K562 (cell line): ENCODE measurements around the gene ACSL3. TPM values are rescaled to one million over a fixed set of nuclear protein-coding genes. Genes with fewer than 3 reads are reported as not detected.

Source experiments
- ATAC-seq: fragments of 200-7000 bp; cut with Tn5 transposase; 3 replicates; pipeline ENCODE4 v1.9.1; 2020; ENCODE audit warnings: moderate library complexity
- BruUV-seq: library from RNA; stranded (reverse); fragments of 400-500 nt; replicated peaks from 2 replicates; lab custom pipeline; 2021; lab: Mats Ljungman, UMichigan
- CTCF ChIA-PET: fragments of 300-600 bp; formaldehyde crosslinking; extraction: SDS; loops from one replicate; lab custom pipeline; 2021; ENCODE audit warnings: low intra/inter-chr PET ratio; lab: Yijun Ruan, JAX
- POLR2A ChIA-PET: fragments of 300-600, 350-650 bp; sonication (Branson Sonifier 250); formaldehyde crosslinking; extraction: SDS; loops from one replicate; lab custom pipeline; 2021; ENCODE audit warnings: antibody characterized with exemption, inconsistent platforms; lab: Yijun Ruan, JAX
- DNase-seq, 4 experiments: peaks; one replicate each; pipeline versions ENCODE4 v3.0.0 to v3.0.0-alpha.2; 2011 to 2018; ENCODE audit warnings: low spot score in 3 of 4, mixed read lengths in 3 of 4; ENCODE audit errors: extremely low read depth in 1 of 4
- FAIRE-seq: peaks from 2 replicates; lab custom pipeline; 2011; peaks lifted over from hg19 to GRCh38; lab: Jason Lieb, UNC
- H2AFZ ChIP-seq: 2 replicates; pipeline ENCODE4 v1.6.0; 2011; ENCODE audit warnings: low read depth, low read length, control low read depth, inconsistent platforms
- H3K27ac ChIP-seq: fragments of 200-600 bp; 3 replicates; pipeline ENCODE4 v1.8.0; 2011; ENCODE audit warnings: low read depth, mild to moderate bottlenecking, control low read depth, inconsistent platforms, low read length, moderate library complexity, mixed read lengths; ENCODE audit errors: extremely low read depth
- H3K27me3 ChIP-seq, 2 experiments: fragments of 300-600 bp in 1 of 2; 2 replicates in 1 of 2; 3 replicates in 1 of 2; pipeline versions ENCODE4 v1.6.0 to v1.8.0; 2011; ENCODE audit warnings: inconsistent platforms in 2 of 2, low read length in 2 of 2, mild to moderate bottlenecking in 1 of 2, mixed read lengths in 1 of 2, moderate library complexity in 1 of 2; ENCODE audit not compliant: control insufficient read depth in 2 of 2, insufficient read depth in 2 of 2
- H3K36me3 ChIP-seq: fragments of 300-600 bp; 3 replicates; pipeline ENCODE4 v1.8.0; 2011; ENCODE audit warnings: mild to moderate bottlenecking, low read length, inconsistent platforms; ENCODE audit not compliant: control insufficient read depth, insufficient read depth
- H3K4me1 ChIP-seq, 2 experiments: fragments of 200-600 bp in 1 of 2; replicated peaks in 1 of 2; 2 replicates in 1 of 2; 3 replicates in 1 of 2; pipeline versions ENCODE4 v1.5.1 to v1.8.0; 2011; ENCODE audit warnings: inconsistent platforms in 2 of 2, low read length in 2 of 2, mild to moderate bottlenecking in 1 of 2, mixed read lengths in 1 of 2, moderate library complexity in 1 of 2; ENCODE audit not compliant: control insufficient read depth in 2 of 2, insufficient read depth in 2 of 2
- H3K4me2 ChIP-seq: 2 replicates; pipeline ENCODE4 v1.6.1; 2011; ENCODE audit warnings: low read length, control low read depth, inconsistent platforms, mixed read lengths; ENCODE audit not compliant: insufficient read depth
- H3K4me3 ChIP-seq: fragments of 200-600 bp; sonication (generic), shearing (Covaris generic); 2 replicates; pipeline ENCODE4 v1.5.1; 2016; ENCODE audit warnings: control low read depth, inconsistent platforms
- H3K79me2 ChIP-seq: fragments of 200-600 bp; 3 replicates; pipeline ENCODE4 v1.8.0; 2011; ENCODE audit warnings: low read length, inconsistent platforms; ENCODE audit not compliant: control insufficient read depth, insufficient read depth
- H3K9ac ChIP-seq, 2 experiments: 2 replicates each; pipeline versions ENCODE4 v1.6.0 to v1.6.1; 2011; ENCODE audit warnings: low read depth in 2 of 2, low read length in 2 of 2, control low read depth in 1 of 2, inconsistent platforms in 1 of 2, mild to moderate bottlenecking in 1 of 2, mixed read lengths in 1 of 2; ENCODE audit not compliant: insufficient read depth in 1 of 2
- H3K9me1 ChIP-seq: one replicate; pipeline ENCODE4 v1.6.0; 2011; ENCODE audit warnings: inconsistent platforms, mild to moderate bottlenecking, low read length, moderate library complexity; ENCODE audit not compliant: control insufficient read depth, insufficient read depth
- H3K9me3 ChIP-seq: replicated peaks from 2 replicates; pipeline ENCODE4 v1.5.1; 2011; ENCODE audit warnings: low read depth, low read length, inconsistent platforms; ENCODE audit not compliant: control insufficient read depth, insufficient read depth
- H4K20me1 ChIP-seq: replicated peaks from 2 replicates; pipeline ENCODE4 v1.6.1; 2011; ENCODE audit warnings: low read length, inconsistent platforms, mixed read lengths; ENCODE audit not compliant: control insufficient read depth, insufficient read depth
- FIP1L1 ChIP-seq: fragments of 200-400 bp; formaldehyde crosslinking; IDR thresholded peaks from 2 replicates; pipeline ENCODE4 v1.6.1; 2018; ENCODE audit warnings: mild to moderate bottlenecking, low read depth, low read length; ENCODE audit not compliant: poor library complexity, severe bottlenecking
- HCFC1 ChIP-seq: IDR thresholded peaks from 2 replicates; pipeline ENCODE4 v1.6.1; 2012; ENCODE audit warnings: low read depth, low read length, improper control_type of control experiment
- HOXB6 ChIP-seq: fragments of 250-450 bp; sonication (Bioruptor Pico); IDR thresholded peaks from 2 replicates; pipeline ENCODE4 v1.5.1; 2022; ENCODE audit warnings: mild to moderate bottlenecking, borderline replicate concordance
- KDM2B ChIP-seq: fragments of 250-450 bp; sonication (Bioruptor Pico); IDR thresholded peaks from 2 replicates; pipeline ENCODE4 v1.8.0; 2021; ENCODE audit warnings: mild to moderate bottlenecking, moderate library complexity
- NELFE ChIP-seq: IDR thresholded peaks from 2 replicates; pipeline ENCODE4 v1.6.1; 2011; ENCODE audit warnings: mild to moderate bottlenecking; ENCODE audit not compliant: insufficient read depth, insufficient read length
- OTX1 ChIP-seq: fragments of 450-650 bp; formaldehyde crosslinking; IDR thresholded peaks from 2 replicates; pipeline ENCODE4 v1.4.0; 2022; ENCODE audit warnings: mild to moderate bottlenecking
- PPARD ChIP-seq: fragments of 250-450 bp; sonication (Bioruptor Pico); IDR thresholded peaks from 2 replicates; pipeline ENCODE4 v1.8.0; 2022; ENCODE audit warnings: inconsistent platforms, mild to moderate bottlenecking, moderate library complexity
- PYGO2 ChIP-seq: fragments of 450-650 bp; IDR thresholded peaks from 2 replicates; pipeline ENCODE4 v1.6.1; 2016; ENCODE audit warnings: mild to moderate bottlenecking, missing genetic modification characterization, moderate library complexity, missing compliant biosample characterization
- RBM14 ChIP-seq: fragments of 200-400 bp; formaldehyde crosslinking; IDR thresholded peaks from 2 replicates; pipeline ENCODE4 v1.6.1; 2018; ENCODE audit warnings: low read depth, mild to moderate bottlenecking, low read length, moderate library complexity, borderline replicate concordance; ENCODE audit not compliant: insufficient read depth
- SMAD2 ChIP-seq: fragments of 150-350 bp; IDR thresholded peaks from 2 replicates; pipeline ENCODE4 v1.6.1; 2014; ENCODE audit warnings: low read depth, mild to moderate bottlenecking, low read length
- SRSF3 ChIP-seq: fragments of 200-400 bp; formaldehyde crosslinking; IDR thresholded peaks from 2 replicates; pipeline ENCODE4 v1.6.1; 2016; ENCODE audit warnings: mild to moderate bottlenecking, low read length, moderate library complexity; ENCODE audit not compliant: insufficient read depth
- STAG1 ChIP-seq: sonication (generic); formaldehyde crosslinking; IDR thresholded peaks from 2 replicates; pipeline ENCODE4 v1.5.0; 2020; ENCODE audit warnings: missing genetic modification reagents, borderline replicate concordance
- TGIF2 ChIP-seq: sonication (generic); formaldehyde crosslinking; IDR thresholded peaks from 2 replicates; pipeline ENCODE4 v1.8.1; 2022; ENCODE audit warnings: mild to moderate bottlenecking, missing genetic modification reagents, moderate library complexity
- XRCC3 ChIP-seq: fragments of 450-650 bp; IDR thresholded peaks from 2 replicates; pipeline ENCODE4 v1.6.1; 2017; ENCODE audit warnings: mild to moderate bottlenecking, moderate library complexity
- ZFP30 ChIP-seq: fragments of 250-450 bp; sonication (Bioruptor Pico); IDR thresholded peaks from 2 replicates; pipeline ENCODE4 v1.8.0; 2022; ENCODE audit warnings: moderate library complexity, mild to moderate bottlenecking, inconsistent platforms, borderline replicate concordance
- ZNF263 ChIP-seq: sonication (generic); formaldehyde crosslinking; IDR thresholded peaks from 2 replicates; pipeline ENCODE4 v1.8.0; 2022; ENCODE audit warnings: mild to moderate bottlenecking, missing genetic modification reagents, borderline replicate concordance
- ZNF316 ChIP-seq: fragments of 450-650 bp; IDR thresholded peaks from 2 replicates; pipeline ENCODE4 v1.6.1; 2016
- WGBS: fragments of 100-300 bp; shearing (Covaris generic); methylation state at CpG from one replicate; pipeline ENCODE4 v1.1.6; 2016; ENCODE audit warnings: low coverage, mixed read lengths; ENCODE audit not compliant: insufficient coverage; ENCODE audit errors: missing lambda C conversion rate; 5-methylcytosine and 5-hydroxymethylcytosine counted together
- in situ Hi-C: fragments of 300-500 bp; cut with MboI; formaldehyde crosslinking; loops from 4 replicates; pipeline ENCODE4 v1.15.0; 2018; ENCODE audit warnings: inconsistent platforms, mixed read lengths
- intact Hi-C: fragments of 100-400 bp; cut with micrococcal nuclease; formaldehyde crosslinking; loops from 2 replicates; pipeline ENCODE4 v1.14.2; 2022
- polyA plus RNA-seq, 8 experiments: library from polyadenylated mRNA; depleted of rRNA in 4 of 8; stranded (reverse) in 5 of 8; unstranded in 3 of 8; fragments of >200 nt; fragmentation: Nextera tagmentation in 2 of 8; fragmentation: Illumina TruSeq in 1 of 8; extraction: Ambion mirVana in 2 of 8; extraction: Trizol in 1 of 8; gene quantifications; 2 replicates each; pipeline versions ENCODE4 v1.2.1 to v1.2.3, GENCODE V29; 2011 to 2014; ENCODE audit warnings: inconsistent platforms in 1 of 8, missing spikeins in 1 of 8
- total RNA-seq, 7 experiments: library from RNA; depleted of rRNA in 6 of 7; stranded (reverse); fragments of >200 nt in 6 of 7; fragmentation: Illumina TruSeq in 2 of 7; extraction: Trizol in 2 of 7; gene quantifications; 2 replicates each; pipeline versions ENCODE4 v1.2.1 to v1.2.3, GENCODE V29; 2011 to 2021; ENCODE audit warnings: low replicate concordance in 1 of 7

The ACSL3 gene
- total and polyA plus RNA-seq, 9 of the 15 experiments (the other 6 are each of a cell fraction or from before 2014, with no cell fraction given) = 21.3 to 123 (median 85.2) TPM

DNA sequence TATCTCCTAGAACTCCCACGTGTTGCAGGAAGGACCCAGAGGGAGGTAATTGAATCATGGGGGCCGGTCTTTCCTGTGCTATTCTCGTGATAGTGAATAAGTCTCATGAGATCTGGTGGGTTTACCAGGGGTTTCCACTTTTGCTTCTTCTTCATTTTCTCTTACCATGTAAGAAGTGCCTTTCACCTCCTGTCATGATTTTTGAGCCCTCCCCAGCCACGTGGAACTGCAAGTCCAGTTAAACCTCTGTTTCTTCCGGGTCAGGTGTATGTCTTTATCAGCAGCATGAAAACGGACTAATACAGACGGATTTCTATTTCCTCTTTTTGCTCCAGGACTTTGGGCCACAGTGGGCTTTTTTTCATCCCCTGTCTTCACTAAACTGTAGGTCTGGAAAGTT, 102.8 kb downstream of the ACSL3 start:
- CTCF ChIA-PET = no interaction called here
- 8% methylated on average over 4 of the region's 7 CpGs for WGBS
- in situ Hi-C loops = loop anchor here (25.0 kb wide), 1 partner anchor 849 kb away; no protein-coding TSS in a partner anchor
- FAIRE-seq = no peak
- no peak for DNase-seq
- no TSS peak for BruUV-seq
- Histone ChIP-seq H3K4me1 (no peaks in the 10 kb centered on the region), H3K36me3 (no peaks in the 10 kb centered on the region), H4K20me1 (no peaks in the 10 kb centered on the region), H3K27me3 (no peaks in the 10 kb centered on the region; a peak in 1 of 5 replicates), H3K4me2 (no peak overlapping the region), H3K79me2 (no peaks in the 10 kb centered on the region), H3K4me3 (no peak overlapping the region), H3K9me3 (no peaks in the 10 kb centered on the region), H3K9me1 (no peaks in the 10 kb centered on the region), H3K27ac (no peak overlapping the region), H2AFZ (no peak overlapping the region), H3K9ac (no peak overlapping the region)
- POLR2A ChIA-PET = interaction anchor here (0.9 kb wide), 1 partner anchor 15 kb away, joined by 3 read pairs; no protein-coding TSS in a partner anchor
- intact Hi-C loops = no loop called here
- ATAC-seq = no peak
- TF ChIP-seq HOXB6 (CRISPR knock-in tag) (no peak), FIP1L1 (no peak), STAG1 (CRISPR knock-in tag) (no peak), SRSF3 (no peak), ZNF316 (no peak), PPARD (CRISPR knock-in tag) (no peak), XRCC3 (no peak), ZNF263 (CRISPR knock-in tag) (no peak), ZFP30 (CRISPR knock-in tag) (no peak), OTX1 (CRISPR knock-in tag) (no peak), KDM2B (CRISPR knock-in tag) (no peak), NELFE (no peak), TGIF2 (no peak), PYGO2 (no peak), HCFC1 (no peak), RBM14 (no peak), SMAD2 (no peak)
- TF ChIP-seq, all 486 proteins: peak for 0
